GM12891 (cell line): Measurements from ENCODE around the gene KISS1.

ENCODE experiments used
- PAX5 ChIP-seq: IDR thresholded peaks from 2 replicates; pipeline ENCODE4 v1.6.1; 2011; ENCODE audit warnings: low read length, moderate library complexity, mild to moderate bottlenecking; ENCODE audit not compliant: insufficient read depth, severe bottlenecking
- POLR2A ChIP-seq: IDR thresholded peaks from 2 replicates; pipeline ENCODE4 v1.6.1; 2011; ENCODE audit warnings: low read depth, low read length, control low read depth
- POU2F2 ChIP-seq: IDR thresholded peaks from 2 replicates; pipeline ENCODE4 v1.6.1; 2011; ENCODE audit warnings: low read depth, mild to moderate bottlenecking, control low read depth, low read length, moderate library complexity
- SPI1 ChIP-seq: IDR thresholded peaks from 2 replicates; pipeline ENCODE4 v1.6.1; 2011; ENCODE audit warnings: low read depth, low read length, control low read depth
- TAF1 ChIP-seq: IDR thresholded peaks from 2 replicates; pipeline ENCODE4 v1.6.1; 2011; ENCODE audit warnings: low read depth, low read length, control low read depth

DNA sequence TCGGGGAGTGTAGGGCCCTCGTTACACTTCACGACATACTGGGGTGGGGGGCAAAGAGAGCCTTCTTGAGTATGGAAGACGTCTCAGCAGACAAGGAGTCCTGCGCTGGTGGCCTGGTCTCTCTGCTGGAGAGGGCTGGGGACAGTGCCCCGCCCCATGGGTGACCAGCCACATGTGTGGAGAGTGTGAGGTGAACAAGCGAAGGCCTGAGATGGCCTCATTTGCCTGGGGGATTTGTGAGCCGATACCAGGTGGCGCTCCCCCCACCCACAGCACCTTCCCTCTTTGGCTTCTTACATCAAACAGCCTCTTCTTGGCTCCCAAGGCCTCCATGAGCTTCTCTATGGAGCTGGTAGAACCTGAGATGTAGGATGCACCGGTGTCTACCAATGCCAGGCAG, 40.4 kb downstream of the KISS1 start:
- TF ChIP-seq POLR2A (no peak), TAF1 (no peak), POU2F2 (no peak), PAX5 (no peak), SPI1 (no peak)
